Neural cell (in vitro differentiated cells): ENCODE measurements around the gene LYAR. TPM values are rescaled to one million over a fixed set of nuclear protein-coding genes. Genes with fewer than 3 reads are reported as not detected.

Experiments
- H2AFZ ChIP-seq: fragments of 200-600, 300-800 bp; sonication (generic), shearing (Covaris generic); 2 replicates; pipeline ENCODE4 v1.6.0; 2014; ENCODE audit warnings: low read depth, mild to moderate bottlenecking, antibody characterized with exemption, low read length, moderate library complexity
- H3F3A ChIP-seq: fragments of 200-600 bp; shearing (Covaris generic); 2 replicates; pipeline ENCODE4 v1.6.1; 2016; ENCODE audit warnings: mild to moderate bottlenecking, moderate library complexity, mixed read lengths, antibody characterized with exemption, low read length; ENCODE audit not compliant: insufficient read depth, poor library complexity, severe bottlenecking
- H3K27ac ChIP-seq: fragments of 200-600, 300-800 bp; sonication (generic), shearing (Covaris generic); 2 replicates; pipeline ENCODE4 v1.5.1; 2014; ENCODE audit warnings: mild to moderate bottlenecking, low read length, moderate library complexity
- H3K27me3 ChIP-seq: fragments of 300-800, 200-600 bp; sonication (generic), shearing (Covaris generic); 2 replicates; pipeline ENCODE4 v1.6.0; 2014; ENCODE audit warnings: mild to moderate bottlenecking, low read depth, low read length, moderate library complexity; ENCODE audit not compliant: insufficient read depth
- H3K36me3 ChIP-seq: fragments of 300-800, 200-600 bp; sonication (generic), shearing (Covaris generic); 2 replicates; pipeline ENCODE4 v1.5.1; 2014; ENCODE audit warnings: mild to moderate bottlenecking, antibody characterized with exemption, low read length, moderate library complexity; ENCODE audit not compliant: insufficient read depth
- H3K4me2 ChIP-seq: fragments of 300-800, 200-600 bp; sonication (generic), shearing (Covaris generic); 2 replicates; pipeline ENCODE4 v1.6.0; 2014; ENCODE audit warnings: mild to moderate bottlenecking, low read length
- H3K4me3 ChIP-seq: fragments of 300-800, 200-600 bp; sonication (generic), shearing (Covaris generic); 2 replicates; pipeline ENCODE4 v1.5.1; 2014; ENCODE audit warnings: mild to moderate bottlenecking, low read length, moderate library complexity
- H3K79me2 ChIP-seq: fragments of 200-600 bp; shearing (Covaris generic); replicated peaks from 2 replicates; pipeline ENCODE4 v1.6.0; 2014; ENCODE audit warnings: mild to moderate bottlenecking, low read length, moderate library complexity; ENCODE audit not compliant: insufficient read depth
- H3K9ac ChIP-seq: fragments of 300-800, 200-600 bp; sonication (generic), shearing (Covaris generic); 2 replicates; pipeline ENCODE4 v1.6.1; 2016; ENCODE audit warnings: mild to moderate bottlenecking, low read length, mixed read lengths
- H3K9me2 ChIP-seq: fragments of 200-600 bp; shearing (Covaris generic); 2 replicates; pipeline ENCODE4 v1.6.1; 2016; ENCODE audit warnings: mild to moderate bottlenecking, low read length, mixed read lengths; ENCODE audit not compliant: insufficient read depth
- H3K9me3 ChIP-seq: fragments of 200-600, 300-800 bp; sonication (generic), shearing (Covaris generic); 2 replicates; pipeline ENCODE4 v1.6.1; 2016; ENCODE audit warnings: mild to moderate bottlenecking, mixed run types, low read length, moderate library complexity, mixed read lengths
- H4K20me1 ChIP-seq: fragments of 200-600 bp; shearing (Covaris generic); 2 replicates; pipeline ENCODE4 v1.6.1; 2016; ENCODE audit warnings: mild to moderate bottlenecking, mixed run types; ENCODE audit not compliant: insufficient read depth
- EP300 ChIP-seq: fragments of 450-650 bp; conservative IDR thresholded peaks from 2 replicates; pipeline ENCODE4 v1.6.1; 2014; ENCODE audit warnings: antibody characterized with exemption, mild to moderate bottlenecking, moderate library complexity; ENCODE audit not compliant: poor library complexity, severe bottlenecking
- EZH2 ChIP-seq: fragments of 200-600, 300-800 bp; shearing (Covaris generic), sonication (generic); IDR thresholded peaks from 2 replicates; pipeline ENCODE4 v1.6.1; 2014; ENCODE audit warnings: antibody characterized with exemption, low read length, borderline replicate concordance, mild to moderate bottlenecking; ENCODE audit not compliant: insufficient read depth, poor library complexity, severe bottlenecking
- MXI1 ChIP-seq: fragments of 450-650 bp; conservative IDR thresholded peaks from 2 replicates; pipeline ENCODE4 v1.6.1; 2014; ENCODE audit warnings: antibody characterized with exemption, mild to moderate bottlenecking; ENCODE audit not compliant: poor library complexity, severe bottlenecking
- POLR2AphosphoS5 ChIP-seq: IDR thresholded peaks from 2 replicates; pipeline ENCODE4 v1.6.1; 2012
- RAD21 ChIP-seq: fragments of 450-650 bp; conservative IDR thresholded peaks from 2 replicates; pipeline ENCODE4 v1.6.1; 2014; ENCODE audit warnings: antibody characterized with exemption, mild to moderate bottlenecking, moderate library complexity
- SMC3 ChIP-seq: fragments of 450-650 bp; conservative IDR thresholded peaks from 2 replicates; pipeline ENCODE4 v1.6.1; 2014; ENCODE audit warnings: antibody characterized with exemption, mild to moderate bottlenecking, moderate library complexity; ENCODE audit not compliant: poor library complexity
- TAF1 ChIP-seq: IDR thresholded peaks from 2 replicates; pipeline ENCODE4 v1.6.1; 2012; ENCODE audit warnings: low read depth
- polyA plus RNA-seq: library from polyadenylated mRNA; depleted of rRNA; stranded (reverse); fragments of >200 nt; gene quantifications from 2 replicates; pipeline ENCODE4 v1.2.3, GENCODE V29; 2014
- TF ChIP-seq, protein P1 (sequence below): IDR thresholded peaks from 2 replicates; pipeline ENCODE4 v1.6.1; 2012; ENCODE audit warnings: borderline replicate concordance
- TF ChIP-seq, protein P2 (sequence below): fragments of 450-650 bp; IDR thresholded peaks from 2 replicates; pipeline ENCODE4 v1.5.1; 2014; ENCODE audit warnings: antibody characterized with exemption, mild to moderate bottlenecking, moderate library complexity; ENCODE audit not compliant: poor library complexity, severe bottlenecking

Gene LYAR
- polyA plus RNA-seq, 1 donor from 2014 or later: 14.7 TPM

DNA sequence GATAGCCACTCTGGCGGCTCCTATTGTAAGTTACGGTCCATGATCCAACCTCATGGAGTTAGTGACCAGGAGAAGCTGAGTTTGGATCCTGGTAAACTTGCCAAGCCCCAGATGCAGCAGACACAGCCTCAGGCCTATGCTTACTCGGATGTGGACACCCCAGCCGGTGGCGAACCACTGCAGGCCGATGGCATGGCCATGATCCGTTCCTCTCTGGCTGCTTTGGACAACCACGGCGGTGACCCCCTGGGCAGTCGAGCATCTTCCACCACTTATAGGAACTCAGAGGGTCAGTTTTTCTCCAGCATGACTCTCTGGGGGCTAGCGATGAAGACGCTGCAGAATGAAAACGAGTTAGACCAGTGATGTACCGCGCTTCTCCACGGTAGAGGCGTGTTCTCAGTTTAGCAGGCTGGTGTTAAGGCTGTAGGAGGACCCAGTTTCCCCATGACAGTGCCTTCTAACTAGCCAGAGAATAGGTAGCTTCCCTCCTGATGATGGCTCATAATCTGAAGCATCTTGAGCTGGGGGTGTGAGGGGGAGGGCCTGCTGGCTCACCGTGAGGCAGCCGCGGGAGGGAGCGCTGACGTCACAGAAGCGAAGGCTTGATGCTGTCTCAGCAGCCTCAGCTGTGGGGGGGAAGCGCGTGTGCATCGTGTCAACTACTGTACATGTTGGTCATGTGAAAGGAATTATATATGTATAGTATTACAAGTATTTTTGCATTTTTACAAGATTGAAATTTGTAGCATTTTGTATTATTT, 31.2 kb upstream of the LYAR start:
- no peaks in the 10 kb centered on the region for H3K9me2 ChIP-seq
- H4K20me1 ChIP-seq: no peaks in the 10 kb centered on the region
- H3K9me3 ChIP-seq: no peaks in the 10 kb centered on the region
- H3F3A ChIP-seq: no peaks in the 10 kb centered on the region
- H3K4me2 ChIP-seq: no peak overlapping the region
- H3K36me3 ChIP-seq: no peaks in the 10 kb centered on the region
- H3K27ac ChIP-seq: no peak overlapping the region
- no peaks in the 10 kb centered on the region for H3K27me3 ChIP-seq
- no peak overlapping the region for H3K9ac ChIP-seq
- TF ChIP-seq POLR2AphosphoS5 (no peak), MXI1 (no peak), EP300 (no peak), RAD21 (no peak), TAF1 (no peak), SMC3 (no peak), EZH2 (no peak)
- TF ChIP-seq, protein P1, sequence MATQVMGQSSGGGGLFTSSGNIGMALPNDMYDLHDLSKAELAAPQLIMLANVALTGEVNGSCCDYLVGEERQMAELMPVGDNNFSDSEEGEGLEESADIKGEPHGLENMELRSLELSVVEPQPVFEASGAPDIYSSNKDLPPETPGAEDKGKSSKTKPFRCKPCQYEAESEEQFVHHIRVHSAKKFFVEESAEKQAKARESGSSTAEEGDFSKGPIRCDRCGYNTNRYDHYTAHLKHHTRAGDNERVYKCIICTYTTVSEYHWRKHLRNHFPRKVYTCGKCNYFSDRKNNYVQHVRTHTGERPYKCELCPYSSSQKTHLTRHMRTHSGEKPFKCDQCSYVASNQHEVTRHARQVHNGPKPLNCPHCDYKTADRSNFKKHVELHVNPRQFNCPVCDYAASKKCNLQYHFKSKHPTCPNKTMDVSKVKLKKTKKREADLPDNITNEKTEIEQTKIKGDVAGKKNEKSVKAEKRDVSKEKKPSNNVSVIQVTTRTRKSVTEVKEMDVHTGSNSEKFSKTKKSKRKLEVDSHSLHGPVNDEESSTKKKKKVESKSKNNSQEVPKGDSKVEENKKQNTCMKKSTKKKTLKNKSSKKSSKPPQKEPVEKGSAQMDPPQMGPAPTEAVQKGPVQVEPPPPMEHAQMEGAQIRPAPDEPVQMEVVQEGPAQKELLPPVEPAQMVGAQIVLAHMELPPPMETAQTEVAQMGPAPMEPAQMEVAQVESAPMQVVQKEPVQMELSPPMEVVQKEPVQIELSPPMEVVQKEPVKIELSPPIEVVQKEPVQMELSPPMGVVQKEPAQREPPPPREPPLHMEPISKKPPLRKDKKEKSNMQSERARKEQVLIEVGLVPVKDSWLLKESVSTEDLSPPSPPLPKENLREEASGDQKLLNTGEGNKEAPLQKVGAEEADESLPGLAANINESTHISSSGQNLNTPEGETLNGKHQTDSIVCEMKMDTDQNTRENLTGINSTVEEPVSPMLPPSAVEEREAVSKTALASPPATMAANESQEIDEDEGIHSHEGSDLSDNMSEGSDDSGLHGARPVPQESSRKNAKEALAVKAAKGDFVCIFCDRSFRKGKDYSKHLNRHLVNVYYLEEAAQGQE: no peak
- TF ChIP-seq, protein P2, sequence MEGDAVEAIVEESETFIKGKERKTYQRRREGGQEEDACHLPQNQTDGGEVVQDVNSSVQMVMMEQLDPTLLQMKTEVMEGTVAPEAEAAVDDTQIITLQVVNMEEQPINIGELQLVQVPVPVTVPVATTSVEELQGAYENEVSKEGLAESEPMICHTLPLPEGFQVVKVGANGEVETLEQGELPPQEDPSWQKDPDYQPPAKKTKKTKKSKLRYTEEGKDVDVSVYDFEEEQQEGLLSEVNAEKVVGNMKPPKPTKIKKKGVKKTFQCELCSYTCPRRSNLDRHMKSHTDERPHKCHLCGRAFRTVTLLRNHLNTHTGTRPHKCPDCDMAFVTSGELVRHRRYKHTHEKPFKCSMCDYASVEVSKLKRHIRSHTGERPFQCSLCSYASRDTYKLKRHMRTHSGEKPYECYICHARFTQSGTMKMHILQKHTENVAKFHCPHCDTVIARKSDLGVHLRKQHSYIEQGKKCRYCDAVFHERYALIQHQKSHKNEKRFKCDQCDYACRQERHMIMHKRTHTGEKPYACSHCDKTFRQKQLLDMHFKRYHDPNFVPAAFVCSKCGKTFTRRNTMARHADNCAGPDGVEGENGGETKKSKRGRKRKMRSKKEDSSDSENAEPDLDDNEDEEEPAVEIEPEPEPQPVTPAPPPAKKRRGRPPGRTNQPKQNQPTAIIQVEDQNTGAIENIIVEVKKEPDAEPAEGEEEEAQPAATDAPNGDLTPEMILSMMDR: no peak
- no peak overlapping the region for H2AFZ ChIP-seq
- no peaks in the 10 kb centered on the region for H3K79me2 ChIP-seq
- H3K4me3 ChIP-seq: no peak overlapping the region

DNA sequence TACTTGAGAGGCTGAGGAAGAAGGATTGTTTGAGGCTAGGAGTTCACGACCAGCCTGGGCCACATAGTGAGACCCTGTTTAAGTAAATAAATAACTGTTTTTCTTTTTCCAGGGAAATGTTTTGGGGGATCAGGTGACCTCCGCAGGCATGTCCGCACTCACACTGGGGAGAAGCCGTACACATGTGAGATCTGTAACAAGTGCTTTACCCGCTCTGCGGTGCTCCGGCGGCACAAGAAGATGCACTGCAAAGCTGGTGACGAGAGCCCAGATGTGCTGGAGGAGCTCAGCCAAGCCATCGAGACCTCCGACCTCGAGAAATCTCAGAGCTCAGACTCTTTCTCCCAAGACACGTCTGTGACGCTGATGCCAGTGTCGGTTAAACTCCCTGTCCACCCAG, 30.6 kb upstream of the LYAR start:
- TF ChIP-seq POLR2AphosphoS5 (no peak), MXI1 (no peak), TAF1 (no peak), RAD21 (no peak), EZH2 (no peak), SMC3 (no peak), EP300 (no peak)
- TF ChIP-seq, protein P2: no peak
- TF ChIP-seq, protein P1: no peak
- Histone ChIP-seq H3K27me3 (no peaks in the 10 kb centered on the region), H3K4me3 (no peak overlapping the region), H3K9ac (no peak overlapping the region), H3K36me3 (no peaks in the 10 kb centered on the region), H3K9me3 (no peaks in the 10 kb centered on the region), H2AFZ (no peak overlapping the region), H3K9me2 (no peaks in the 10 kb centered on the region), H3F3A (no peaks in the 10 kb centered on the region), H4K20me1 (no peaks in the 10 kb centered on the region), H3K79me2 (no peaks in the 10 kb centered on the region), H3K27ac (no peak overlapping the region), H3K4me2 (no peak overlapping the region)
